HG02885 (cell line): Measurements from ENCODE around the gene MRPS2.

Experiments used
- ATAC-seq: cut with Tn5 transposase; IDR thresholded peaks from one replicate; pipeline ENCODE4 v1.9.1; 2021; ENCODE audit warnings: mild to moderate bottlenecking; ENCODE audit not compliant: unreplicated experiment, poor library complexity

The MRPS2 gene

GRCh38 chr9:135480071-135480939 lies 20.2 kb upstream of the MRPS2 start:
- no peak for ATAC-seq

DNA sequence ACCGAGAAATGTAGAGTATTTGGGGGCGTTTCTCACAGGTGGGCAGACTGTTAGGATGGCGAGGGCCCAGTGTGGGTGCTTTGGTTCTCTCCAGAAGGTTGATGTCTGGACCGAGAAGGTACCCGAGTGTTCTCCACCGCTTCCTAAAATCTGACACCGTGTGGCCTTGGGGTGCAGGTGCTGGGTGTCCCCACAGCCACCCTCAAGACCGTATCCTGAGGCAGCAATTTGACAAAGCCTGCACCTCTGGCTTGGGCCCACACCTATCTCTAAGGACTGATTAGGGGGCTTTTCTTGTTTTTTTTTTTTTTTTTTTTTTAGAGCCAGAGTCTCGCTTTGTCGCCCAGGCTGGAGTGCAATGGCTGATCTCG lies 19.6 kb upstream of the MRPS2 start:
- no peak for ATAC-seq

- ATAC-seq = no peak
Measured at GRCh38 chr9:135482015-135482754, 18.3 kb upstream of the MRPS2 start.

GRCh38 chr9:135484460-135485277 lies 15.8 kb upstream of the MRPS2 start:
- ATAC-seq = no peak

- ATAC-seq = no peak
Measured at GRCh38 chr9:135485385-135485784, 15.1 kb upstream of the MRPS2 start.

- no peak for ATAC-seq
Measured at GRCh38 chr9:135485832-135486231, 14.7 kb upstream of the MRPS2 start.

GRCh38 chr9:135486267-135487065 lies 14.0 kb upstream of the MRPS2 start:
- ATAC-seq = no peak

GRCh38 chr9:135487281-135488012 lies 13.0 kb upstream of the MRPS2 start:
- ATAC-seq = no peak

DNA sequence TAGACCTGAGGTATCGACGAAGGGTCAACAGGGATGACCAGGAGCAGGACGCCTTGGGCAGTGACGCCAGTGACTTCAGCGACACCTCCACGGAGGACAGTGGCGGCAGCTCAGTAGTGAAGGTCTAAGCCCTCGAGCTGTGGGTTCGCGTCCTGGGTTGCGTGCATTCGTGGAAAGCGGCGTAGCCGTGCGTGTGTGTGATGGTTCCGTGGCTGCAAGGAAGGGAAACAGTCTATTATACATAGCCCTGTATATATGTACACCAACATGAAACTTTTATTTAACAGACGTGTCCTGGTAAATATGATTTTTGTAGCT lies 12.5 kb upstream of the MRPS2 start:
- no peak for ATAC-seq

GRCh38 chr9:135488527-135488926 lies 12.0 kb upstream of the MRPS2 start:
- ATAC-seq = no peak

- ATAC-seq = no peak
Measured at GRCh38 chr9:135489188-135489906, 11.1 kb upstream of the MRPS2 start.

DNA sequence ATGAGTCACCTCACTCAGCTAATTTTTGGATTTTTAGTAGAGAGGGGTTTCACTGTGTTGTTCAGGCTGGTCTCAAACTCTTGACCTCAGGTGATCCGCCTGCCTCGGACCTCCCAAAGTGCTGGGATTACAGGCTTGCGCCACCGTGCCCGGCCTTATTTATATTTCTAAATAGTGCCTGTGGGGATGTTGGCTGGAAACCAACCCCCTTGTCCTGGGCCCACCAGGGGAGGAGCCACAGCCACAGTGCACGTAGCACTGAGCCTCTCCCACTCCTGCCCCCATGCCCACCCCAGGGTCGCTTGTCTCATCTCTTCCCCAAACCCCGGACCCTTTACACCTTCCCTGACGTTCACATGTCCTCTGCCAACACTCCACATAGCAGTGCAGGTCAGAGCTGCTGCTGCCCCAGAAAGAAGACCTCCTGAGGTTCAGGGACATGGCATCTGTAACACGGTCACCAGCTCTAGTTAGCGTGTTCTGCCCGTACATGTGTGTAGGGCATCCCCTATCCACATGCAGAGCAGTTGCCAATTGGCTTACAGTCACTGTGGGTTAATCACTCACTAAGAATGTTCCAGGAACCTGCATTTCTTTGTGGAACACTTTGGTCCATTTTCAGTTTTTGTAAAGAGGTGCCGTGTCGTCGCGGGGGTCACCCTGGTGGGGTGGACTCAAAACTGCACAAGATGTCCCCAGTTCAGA lies 10.2 kb upstream of the MRPS2 start:
- ATAC-seq = no peak

- no peak for ATAC-seq
Measured at GRCh38 chr9:135490980-135491464, 9.5 kb upstream of the MRPS2 start.

DNA sequence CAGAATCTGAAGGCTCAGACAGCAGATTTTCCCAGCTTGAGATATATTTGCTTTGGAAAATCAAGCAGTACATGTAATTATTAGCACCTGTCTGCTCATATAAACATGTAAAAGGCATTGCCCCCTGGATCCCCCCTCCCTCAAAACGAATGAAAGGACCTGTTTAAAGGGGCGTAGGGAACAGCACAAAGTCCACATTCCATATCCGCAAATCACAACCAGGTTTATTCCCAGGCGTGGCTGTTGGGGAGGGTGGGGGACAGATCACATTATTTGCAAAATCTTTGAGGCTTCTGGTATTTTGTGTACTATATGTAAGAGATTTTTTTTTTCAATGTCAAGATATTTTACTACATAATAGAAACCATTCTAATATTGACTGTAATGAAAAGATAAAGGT lies 8.7 kb upstream of the MRPS2 start:
- ATAC-seq = no peak

DNA sequence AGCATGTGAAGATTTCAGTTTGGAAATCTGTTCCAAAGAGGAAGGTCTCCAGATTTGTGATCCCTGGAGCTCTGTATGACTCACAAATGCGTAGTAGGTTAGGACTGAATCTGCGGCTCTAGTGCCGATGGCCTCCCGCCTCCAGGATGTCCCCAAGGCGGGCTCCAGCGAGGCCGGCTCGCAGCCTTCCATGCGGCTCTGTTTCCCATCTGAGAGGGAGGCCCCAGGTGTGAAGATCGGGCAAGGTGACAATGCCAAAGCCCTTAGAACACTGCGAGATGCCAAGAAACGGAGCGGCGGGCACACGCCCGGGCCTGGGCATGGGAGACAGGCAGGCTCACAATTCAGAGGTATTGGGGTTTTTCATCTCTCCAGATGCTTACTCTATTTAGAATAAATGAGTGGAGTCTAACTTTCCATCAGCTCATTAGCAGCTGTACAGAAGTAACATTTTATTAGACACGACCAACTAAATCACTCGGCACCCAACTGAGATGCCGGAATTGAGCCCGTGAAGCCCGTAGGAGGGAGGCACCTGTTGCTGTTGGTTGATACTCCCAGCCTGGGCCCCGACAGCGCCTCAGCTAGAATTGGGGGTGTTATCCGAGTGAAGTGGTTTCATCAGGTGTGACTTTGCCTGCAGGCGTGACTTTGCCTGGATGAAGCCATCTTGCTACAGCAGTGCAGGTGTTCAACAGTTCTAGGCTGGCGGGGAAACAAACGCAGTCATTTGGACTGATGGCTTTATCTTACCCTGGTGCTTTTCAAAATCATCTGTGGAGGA lies 7.4 kb upstream of the MRPS2 start:
- ATAC-seq = no peak

GRCh38 chr9:135494791-135495559 lies 5.5 kb upstream of the MRPS2 start:
- ATAC-seq = no peak
